ENCODE results near the gene PEX16.

Gene PEX16

DNA sequence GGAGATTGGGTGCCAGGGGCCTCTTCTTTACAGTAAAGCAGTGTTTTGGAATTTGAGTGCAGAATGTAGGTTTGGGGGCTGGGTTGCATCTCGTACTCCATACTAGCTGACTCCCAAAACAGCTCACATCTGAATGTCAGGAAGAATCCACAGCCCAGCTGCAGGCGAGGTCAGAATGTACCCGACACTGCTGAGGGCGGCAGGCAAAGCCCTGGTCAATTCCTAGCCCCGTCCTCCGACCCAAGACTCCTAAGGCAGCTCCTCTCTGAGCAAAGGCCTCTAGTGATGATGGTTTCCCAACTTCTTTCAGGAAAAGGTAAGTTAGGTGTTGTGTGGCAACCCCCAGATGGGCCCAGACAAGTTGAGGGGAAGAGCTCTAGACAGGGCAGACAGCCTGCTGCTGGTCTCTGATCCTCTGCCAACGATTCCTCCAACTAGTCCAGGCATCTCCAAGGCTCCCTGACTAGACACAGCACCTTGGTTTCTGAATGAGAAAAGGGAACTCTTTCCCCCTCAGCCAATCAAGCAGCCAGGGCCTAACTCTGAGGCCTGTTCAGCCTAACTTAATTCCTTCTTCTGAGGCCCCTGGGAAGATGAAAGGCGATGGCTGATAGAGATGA lies 13.4 kb upstream of the PEX16 start:
- no peak for DNase-seq

DNA sequence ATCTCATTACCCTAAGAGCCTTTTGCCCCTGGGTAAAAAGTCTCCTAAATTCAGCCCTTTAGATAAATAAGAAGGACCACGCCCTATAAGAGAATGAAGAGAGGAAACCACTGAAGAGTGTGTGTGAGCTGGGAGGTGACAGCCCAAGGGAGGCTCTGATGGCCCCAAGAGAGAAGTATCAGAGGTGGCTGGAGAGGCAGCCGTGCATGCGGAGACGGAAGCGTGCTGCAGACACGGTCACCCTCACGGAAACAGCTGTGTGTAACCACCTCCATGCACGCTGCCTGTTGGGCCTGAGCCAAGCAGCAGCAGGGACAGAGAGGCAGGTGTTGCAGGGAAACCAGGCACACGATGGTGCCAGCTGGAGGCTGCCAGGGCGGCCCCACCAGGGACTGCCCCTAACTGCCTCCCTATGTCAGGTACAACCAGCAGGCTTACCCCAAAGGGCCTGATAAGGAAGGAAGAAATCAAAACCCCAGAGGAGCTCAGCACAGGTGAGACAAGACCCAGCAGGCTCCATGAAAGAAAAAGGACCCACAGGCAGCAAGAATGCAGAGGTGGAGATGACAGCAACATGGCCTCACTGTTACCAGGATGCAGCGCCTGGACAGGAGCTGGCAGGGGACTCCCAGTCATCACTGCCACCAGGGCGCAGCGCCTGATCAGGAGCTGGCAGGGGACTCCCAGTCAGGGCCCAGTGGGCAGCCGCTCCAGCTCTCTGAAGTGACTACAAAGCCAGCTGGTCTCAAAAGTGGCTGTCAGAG lies 12.5 kb upstream of the PEX16 start:
- DNase-seq: peak; percentile 57 to 84

DNA sequence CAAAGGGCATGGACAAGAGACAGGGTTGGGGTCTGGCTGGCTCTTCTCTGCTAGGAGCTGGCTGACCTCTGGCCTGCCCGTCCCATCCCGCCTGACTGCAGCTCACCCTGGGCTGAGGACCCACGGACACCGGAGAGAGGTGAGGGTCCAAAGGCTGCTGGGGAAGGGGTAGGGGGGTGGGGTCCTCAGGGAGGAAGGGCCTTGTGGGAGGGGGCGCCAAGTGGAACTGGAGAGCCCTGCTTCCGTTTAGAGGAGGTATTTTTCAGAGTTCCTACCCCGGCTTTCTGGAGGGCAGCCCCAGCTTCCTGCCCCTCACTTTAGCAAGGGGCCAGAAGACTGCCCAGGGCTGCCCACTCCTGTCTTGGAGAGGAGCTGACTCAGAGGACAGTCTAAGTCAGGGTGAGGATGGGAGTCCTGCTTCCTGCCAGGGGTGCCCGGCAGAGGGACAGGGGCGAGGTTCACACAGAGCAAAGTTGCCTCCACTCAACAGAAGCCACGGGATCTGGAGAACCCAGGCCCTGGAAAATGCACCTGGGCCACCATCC lies 11.9 kb upstream of the PEX16 start:
- no peak for DNase-seq

DNA sequence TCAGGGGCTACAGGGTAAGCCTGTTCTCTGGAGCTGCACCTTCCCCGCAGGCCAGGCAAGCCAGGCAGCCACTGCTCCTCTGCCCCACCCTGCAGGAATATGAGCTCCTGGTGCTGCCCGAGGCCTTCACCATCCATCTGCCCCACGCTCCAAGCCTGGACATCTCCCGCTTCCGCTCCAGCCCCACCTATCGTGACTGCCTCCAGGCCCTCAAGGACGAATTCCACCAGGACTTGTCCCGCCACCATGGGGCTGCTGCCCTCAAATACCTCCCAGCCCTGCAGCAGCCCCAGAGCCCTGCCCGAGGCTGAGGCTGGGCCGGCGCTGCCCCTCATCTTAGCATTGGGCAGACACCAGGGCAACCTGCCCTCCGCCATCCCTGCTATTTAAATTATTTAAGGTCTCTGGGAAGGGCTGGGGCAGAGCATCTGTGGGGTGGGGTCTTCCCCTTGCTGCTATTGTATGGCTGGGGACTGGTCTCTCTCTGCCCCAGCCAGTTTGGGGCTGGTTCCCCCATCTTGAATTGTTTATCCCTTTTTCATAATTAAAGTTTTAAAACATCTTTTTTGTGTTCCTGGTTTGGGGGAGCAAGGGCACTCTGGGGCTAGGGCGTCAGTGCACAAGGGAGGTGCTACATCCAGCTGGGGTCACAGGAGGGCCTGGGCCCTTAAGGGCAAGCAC lies 11.0 kb upstream of the PEX16 start:
- no peak for DNase-seq

DNA sequence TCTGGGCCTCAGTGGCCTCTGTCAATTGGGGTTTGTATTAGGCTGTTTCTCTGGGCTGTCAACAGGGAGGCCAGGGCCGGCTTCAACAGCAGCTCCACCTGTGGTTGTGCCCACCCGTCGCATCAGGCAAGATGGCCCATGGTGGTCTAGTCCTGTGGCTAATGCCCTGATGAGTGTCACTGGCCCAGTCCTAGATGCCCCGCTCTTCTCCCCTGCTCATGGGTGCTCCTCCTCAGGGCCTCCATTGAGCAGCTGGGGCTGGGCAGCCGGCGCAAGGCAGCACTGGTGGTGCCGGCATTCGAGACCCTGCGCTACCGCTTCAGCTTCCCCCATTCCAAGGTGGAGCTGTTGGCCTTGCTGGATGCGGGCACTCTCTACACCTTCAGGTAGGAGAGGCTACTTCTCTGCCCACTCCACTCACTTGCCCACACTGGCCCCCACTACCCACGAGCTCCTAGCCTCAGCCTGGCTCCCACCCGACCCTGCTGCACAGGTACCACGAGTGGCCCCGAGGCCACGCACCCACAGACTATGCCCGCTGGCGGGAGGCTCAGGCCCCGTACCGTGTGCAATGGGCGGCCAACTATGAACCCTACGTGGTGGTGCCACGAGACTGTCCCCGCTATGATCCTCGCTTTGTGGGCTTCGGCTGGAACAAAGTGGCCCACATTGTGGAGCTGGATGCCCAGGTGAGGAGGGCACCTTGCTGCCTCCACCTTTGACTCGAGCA lies 10.2 kb upstream of the PEX16 start:
- no peak for DNase-seq

DNA sequence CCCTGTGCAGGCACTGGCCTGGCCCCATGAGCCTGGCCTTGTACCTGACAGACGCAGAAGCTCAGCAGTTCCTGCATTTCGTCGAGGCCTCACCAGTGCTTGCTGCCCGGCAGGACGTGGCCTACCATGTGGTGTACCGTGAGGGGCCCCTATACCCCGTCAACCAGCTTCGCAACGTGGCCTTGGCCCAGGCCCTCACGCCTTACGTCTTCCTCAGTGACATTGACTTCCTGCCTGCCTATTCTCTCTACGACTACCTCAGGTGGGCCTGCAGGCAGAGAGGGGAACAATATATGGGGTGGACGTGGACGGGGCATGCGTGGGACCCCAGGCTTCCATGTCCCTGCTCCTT lies 9.6 kb upstream of the PEX16 start:
- DNase-seq: no peak

DNA sequence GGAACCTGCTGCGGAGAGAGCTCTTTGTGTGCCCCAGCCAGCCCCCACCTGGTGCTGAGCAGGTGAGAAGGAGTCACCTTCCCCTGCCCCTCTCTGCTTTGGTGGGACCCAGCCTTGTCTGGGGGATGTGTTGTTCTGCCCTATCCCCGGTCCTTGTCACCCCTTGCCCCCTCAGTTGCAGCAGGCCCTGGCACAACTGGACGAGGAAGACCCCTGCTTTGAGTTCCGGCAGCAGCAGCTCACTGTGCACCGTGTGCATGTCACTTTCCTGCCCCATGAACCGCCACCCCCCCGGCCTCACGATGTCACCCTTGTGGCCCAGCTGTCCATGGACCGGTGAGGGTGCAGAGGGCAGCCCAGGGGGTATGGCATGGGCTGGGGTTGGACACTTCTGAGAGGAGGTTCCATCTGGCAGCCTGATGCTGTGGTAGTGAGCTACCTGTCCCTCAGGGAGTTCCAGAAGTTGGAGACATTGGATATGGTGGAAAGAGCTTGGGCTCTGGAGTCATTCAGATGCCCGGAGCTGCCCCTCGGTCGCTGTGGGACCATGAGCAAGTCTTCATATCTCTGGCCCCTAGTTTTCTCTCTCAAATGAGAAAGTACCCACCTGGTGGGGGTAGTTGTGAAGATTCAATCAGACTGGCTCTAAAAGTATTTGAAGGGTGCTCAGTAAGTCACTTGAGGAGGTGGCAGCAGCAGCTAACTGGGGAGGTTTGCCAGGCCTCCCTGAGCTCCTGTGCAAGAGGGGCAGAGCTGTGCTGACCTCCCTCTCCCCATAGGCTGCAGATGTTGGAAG lies 9.1 kb upstream of the PEX16 start:
- no peak for DNase-seq

DNA sequence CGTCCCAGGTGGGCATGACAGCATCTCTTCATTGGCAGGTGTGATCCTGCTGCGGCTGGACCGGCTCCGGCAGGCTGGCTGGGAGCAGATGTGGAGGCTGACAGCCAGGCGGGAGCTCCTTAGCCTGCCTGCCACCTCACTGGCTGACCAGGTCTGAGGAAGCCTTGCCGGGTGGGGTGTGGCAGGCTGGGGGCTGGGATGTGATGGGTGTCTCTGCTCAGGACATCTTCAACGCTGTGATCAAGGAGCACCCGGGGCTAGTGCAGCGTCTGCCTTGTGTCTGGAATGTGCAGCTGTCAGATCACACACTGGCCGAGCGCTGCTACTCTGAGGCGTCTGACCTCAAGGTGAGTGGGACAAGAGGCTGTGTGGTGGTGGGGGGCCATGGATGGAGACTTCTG lies 8.3 kb upstream of the PEX16 start:
- no peak for DNase-seq

DNA sequence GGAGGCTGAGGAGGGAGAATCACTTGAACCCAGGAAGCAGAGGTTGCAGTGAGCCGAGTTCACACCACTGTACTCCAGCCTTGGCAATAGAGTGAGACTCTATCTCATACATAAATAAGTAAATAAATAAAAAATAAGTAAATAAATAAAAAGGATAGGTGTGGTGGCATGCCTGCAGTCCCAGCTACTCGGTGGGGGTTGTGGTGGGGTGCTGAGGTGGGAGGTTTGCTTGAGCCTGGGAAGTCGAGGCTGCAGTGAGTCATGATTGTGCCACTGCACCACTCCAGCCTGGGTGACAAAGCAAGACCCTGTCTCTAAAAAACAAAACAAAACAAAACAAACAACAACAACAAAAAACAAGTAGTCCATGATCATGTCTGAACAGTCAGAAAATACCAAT lies 7.9 kb upstream of the PEX16 start:
- no peak for DNase-seq

DNA sequence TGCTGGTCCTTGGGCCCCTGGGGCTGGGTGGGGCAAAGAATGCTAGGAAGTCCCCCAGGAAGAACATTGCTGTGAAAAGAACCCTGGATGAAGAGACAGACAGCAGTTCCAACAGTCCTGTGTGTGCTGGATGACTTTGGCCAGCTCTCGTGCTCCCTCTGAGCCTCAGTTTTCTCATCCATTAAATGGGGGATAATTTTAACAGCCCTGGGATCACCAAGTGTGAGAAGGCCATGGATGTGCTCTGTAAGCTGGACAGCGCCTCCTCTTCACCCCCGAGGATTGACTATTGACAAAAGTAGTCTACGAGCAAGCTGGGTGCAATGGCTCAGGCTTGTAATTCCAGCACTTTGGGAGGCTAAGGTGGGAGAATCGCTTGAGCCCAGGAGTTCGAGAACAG lies 7.2 kb upstream of the PEX16 start:
- DNase-seq: no peak

DNA sequence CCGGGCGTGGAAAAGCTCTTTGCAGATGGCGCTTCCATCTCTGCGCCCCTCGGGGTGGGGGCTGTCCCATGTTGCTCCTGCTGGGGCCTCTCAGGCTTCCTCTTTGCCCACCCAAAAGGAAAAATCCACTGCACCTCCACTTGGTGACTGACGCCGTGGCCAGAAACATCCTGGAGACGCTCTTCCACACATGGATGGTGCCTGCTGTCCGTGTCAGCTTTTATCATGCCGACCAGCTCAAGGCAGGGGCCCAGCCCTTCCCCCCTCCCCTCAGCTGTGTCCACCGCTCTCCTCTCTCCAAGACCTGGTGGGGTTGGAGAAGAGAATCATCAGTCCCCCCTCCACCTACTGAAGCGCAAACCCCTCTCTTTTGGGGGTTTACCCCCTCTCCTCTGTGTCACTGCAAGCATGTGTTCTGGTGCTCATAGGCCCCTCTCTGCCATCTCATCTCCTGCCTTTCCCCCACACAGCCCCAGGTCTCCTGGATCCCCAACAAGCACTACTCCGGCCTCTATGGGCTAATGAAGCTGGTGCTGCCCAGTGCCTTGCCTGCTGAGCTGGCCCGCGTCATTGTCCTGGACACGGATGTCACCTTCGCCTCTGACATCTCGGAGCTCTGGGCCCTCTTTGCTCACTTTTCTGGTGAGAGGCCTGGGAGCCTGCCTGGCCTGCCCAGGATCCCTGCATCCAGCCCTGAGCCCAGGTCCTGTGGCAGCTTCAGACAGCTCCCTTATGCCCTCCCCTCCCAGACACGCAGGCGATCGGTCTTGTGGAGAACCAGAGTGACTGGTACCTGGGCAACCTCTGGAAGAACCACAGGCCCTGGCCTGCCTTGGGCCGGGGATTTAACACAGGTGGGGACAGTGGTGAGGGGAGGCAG lies 6.6 kb upstream of the PEX16 start:
- DNase-seq: no peak

DNA sequence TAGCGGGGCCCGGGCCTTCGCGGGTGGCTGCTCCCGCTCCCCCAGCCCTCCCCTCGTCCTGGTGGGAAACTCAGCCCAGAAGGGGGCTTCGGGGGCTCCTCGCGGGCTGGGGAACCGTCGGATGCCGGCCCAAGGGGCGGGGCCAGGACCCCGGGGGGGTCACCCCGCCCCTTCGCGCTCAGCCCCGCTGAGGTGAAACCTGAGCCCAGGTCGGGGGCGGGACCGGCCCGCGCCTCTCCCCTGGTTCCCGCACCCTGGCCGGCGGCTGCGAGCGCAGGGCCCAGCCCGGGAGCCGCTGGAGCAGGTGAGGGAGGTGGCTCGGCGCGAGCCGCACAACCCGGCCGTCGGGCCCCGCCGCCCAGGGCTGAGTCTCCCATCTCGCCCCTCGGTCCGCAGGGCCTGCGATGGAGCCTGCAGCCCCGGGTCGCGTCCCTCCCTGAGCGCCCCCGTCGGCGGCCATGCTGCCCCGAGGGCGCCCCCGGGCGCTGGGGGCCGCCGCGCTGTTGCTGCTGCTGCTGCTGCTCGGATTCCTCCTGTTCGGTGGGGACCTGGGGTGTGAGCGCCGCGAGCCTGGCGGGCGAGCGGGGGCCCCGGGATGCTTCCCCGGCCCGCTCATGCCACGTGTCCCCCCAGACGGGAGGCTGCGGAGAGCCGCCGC lies 4.9 kb upstream of the PEX16 start, which contains the start of gene LARGE2:
Gene LARGE2, plus strand, starts transcription at position 232 of the 658 bp plus-strand sequence. Its CDS starts 227 bp downstream, at position 459.
- DNase-seq: peak; percentile 28 to 31

DNA sequence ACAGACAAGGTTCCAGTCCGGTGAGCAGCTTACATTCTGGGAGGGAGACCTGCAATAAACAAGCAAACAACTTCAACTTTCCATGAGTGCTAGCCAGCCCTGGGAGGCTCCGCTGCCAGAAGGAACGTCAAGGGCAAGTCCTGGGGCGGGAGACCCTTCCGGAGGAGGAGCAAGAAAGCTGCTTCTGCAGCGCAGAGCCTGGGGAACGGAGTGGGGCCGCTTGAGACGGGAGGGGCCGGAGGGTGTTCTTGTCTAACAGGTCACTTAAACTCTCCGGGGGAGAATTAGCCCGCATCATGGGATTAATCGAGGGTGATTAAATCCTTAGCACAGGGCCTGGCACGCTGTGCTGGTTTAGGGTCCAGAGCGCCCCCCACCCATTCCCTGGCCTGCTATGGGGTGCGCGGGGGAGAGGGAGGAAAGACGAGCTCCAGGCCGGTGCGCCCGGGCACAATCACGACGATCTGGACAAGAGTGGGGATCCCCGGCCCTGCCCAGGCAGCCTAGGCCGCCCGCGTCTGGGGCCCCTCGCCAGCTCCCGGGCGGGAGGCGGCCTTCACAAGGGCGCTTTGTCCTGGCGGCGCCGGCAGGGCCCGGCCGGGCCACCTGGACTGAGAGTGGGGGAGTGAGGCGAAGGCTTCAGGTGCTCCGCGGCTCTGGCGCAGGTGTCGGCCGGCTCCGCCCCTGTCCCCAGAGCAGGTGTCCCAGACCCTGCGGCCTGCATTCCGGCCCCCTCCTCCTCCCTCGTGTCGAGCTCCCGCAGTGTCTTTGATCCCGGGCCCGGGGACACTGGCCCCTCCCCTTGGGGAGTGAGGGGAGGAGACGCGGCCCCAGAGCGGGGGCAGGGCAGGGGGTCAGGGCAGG lies 4.1 kb upstream of the PEX16 start:
- DNase-seq: peak in 1 of 2 donors; percentile 17

DNA sequence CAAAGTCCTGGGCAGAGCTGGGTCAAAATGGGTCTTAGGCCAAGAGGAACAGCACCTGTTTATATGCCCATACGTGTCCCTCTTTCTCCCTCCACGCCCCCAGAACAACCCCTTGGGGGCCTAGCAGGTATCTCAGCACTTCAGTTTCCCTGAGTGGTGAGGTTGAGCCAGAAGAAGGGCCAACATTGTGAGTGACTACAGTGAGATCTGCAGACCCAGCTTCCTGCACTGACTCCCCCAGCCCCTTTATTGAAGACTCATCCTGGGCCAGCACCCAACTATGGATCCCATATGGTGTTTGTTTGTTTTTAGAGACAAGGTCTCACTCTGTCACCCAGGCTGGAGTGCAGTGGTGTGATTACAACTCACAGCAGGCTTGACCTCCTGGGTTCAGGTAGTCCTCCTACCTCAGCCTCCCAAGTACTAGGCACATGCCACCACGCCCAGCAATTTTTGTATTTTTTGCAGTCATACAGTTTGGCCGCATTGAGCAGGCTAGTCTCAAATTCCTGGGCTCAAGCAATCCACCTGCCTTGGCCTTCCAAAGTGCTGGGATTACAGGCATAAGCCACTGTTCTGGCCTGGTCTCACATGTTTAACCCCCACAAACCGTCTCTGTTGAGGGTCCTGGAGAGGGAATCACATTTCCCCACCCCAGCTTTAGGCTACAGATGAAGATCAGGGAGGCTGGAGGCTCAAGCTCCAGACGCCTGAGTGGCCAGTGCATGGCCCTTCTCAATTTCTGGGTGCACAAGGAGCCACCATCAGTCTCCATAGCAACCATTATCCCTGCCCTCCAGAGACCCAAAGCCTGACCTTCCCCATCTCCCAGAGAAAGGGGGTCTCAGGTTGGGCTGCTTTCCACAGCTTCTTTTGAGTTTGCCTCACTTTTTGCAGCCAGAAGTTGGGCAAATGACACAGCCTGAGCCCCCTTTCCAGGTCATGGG lies 3.1 kb upstream of the PEX16 start:
- no peak for DNase-seq

DNA sequence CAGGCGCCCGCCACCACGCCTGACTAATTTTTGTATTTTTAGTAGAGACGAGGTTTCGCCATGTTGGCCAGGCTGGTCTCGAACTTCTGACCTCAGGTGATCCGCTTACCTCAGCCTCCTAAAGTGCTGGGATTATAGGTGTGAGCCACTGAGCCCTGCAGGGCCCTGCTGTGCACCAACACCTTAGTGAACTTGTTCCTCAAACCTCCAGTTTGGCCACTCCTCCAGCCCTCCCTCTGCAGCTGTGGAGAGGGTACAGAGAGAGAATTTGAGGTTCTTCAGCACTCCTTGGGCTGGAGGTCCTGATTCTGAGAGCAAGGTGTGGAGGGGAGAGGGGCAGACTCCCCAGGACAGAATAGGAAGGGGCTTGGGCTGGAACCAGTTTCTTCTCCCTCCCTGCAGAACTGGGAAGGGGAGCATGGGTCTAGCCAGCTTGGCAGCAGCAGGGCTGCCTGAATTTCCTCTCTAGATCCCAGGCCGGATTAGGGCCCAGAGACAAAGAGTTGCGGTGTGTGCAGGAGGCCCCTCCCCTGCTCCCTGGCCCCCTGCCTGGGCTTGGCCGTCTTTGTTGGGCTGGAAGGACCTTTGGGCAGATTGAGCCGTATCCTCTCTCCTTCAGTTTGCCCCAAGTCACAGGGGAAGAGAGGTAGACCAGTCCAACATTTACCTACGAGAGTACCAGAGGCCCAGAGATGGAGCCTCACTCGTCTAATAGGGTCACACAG lies 2.3 kb upstream of the PEX16 start:
- DNase-seq: no peak

DNA sequence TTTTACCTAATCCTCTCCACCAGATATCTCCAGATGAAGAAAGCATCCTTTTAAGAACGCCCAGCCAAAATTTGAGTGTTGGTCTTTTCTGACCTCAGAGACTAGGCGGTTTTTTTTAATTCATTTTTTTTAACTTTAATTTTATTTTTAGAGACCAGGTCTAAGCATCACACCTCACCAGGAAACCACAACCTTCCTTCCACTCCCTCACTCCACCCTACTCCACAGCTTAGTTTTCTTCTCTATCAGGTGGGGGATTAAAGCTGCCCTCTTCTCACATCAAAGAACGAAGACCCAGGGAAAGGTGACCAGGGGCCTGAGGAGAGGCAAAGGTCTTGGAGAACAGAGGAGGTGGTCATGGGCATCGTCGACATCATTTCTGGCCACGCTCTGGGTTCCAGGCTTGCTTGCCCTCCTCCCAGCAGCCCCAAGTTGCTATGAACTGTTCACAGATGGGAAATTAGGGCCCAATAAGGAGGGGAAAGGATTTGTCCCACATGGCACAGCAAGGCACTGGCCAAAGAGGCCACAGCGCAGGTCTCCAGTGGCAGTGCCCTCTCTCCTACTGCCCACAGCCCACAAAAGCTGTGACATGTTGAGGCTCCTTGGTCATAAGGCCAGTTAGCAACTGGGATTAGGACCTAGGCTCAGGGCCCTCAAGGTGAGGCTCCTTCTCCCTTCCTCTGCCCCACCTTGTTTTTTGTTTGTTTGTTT lies 1.4 kb upstream of the PEX16 start:
- DNase-seq: no peak

DNA sequence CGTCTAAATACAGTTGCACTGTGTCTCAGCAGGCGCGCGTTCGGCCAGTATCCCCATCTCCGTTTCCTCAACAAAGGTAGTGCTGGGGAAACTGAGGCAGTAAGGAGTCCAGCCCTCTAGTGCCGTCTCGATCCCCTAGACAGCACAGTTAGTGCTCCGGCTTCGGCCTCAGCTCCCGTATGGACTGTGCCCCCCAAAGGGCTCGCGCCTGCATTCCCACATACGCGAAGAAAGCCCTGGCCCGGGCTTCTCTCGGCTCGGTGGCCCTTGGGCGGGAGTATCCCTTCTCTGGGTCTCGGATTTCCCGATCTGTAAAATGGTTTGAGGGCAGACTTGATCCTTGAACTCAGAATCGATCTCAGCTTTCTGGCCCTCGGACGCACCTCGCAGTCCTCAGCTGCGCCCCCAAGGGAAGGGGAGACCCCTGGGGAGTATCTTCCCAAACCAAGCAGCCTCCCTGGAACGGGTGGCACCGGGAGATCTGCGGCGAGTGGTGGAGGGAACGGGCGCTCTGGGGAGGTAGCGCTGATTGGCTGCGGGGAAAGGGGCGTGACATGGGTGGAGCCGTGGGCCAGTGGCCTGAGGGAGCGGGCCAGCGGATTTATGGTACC lies 759 bp upstream of the PEX16 start:
- peak; percentile 57 to 64 for DNase-seq
